Mucosa of stomach (tissue), 1 donor: ENCODE data around the gene G6PD.
A peak's percentile ranks its signal among the peaks of the same experiment; 100 is the strongest.
"Not testable (repeated sequence)": the region's sequence is repeated elsewhere in the genome, so short reads cannot be mapped to it uniquely, and the experiment has no call there.

Source experiments
- H3K27me3 ChIP-seq: one replicate; pipeline ENCODE4 v1.7.0; 2013; ENCODE audit warnings: mild to moderate bottlenecking, low read length; ENCODE audit not compliant: control insufficient read depth, insufficient read depth
- H3K36me3 ChIP-seq: one replicate; pipeline ENCODE4 v1.7.0; 2013; ENCODE audit warnings: low read length; ENCODE audit not compliant: control insufficient read depth, insufficient read depth
- H3K4me1 ChIP-seq: one replicate; pipeline ENCODE4 v1.7.0; 2013; ENCODE audit warnings: mild to moderate bottlenecking, low read length; ENCODE audit not compliant: control insufficient read depth, insufficient read depth
- H3K4me3 ChIP-seq: one replicate; pipeline ENCODE4 v1.7.0; 2013; ENCODE audit warnings: low read length
- H3K9ac ChIP-seq: one replicate; pipeline ENCODE4 v1.7.0; 2013; ENCODE audit warnings: mild to moderate bottlenecking, low read length, moderate library complexity
- H3K9me3 ChIP-seq: one replicate; pipeline ENCODE4 v1.7.0; 2013; ENCODE audit warnings: mild to moderate bottlenecking, low read length, moderate library complexity; ENCODE audit not compliant: control insufficient read depth
- donor health status: Pancreatic carcinoma.

The G6PD gene

DNA sequence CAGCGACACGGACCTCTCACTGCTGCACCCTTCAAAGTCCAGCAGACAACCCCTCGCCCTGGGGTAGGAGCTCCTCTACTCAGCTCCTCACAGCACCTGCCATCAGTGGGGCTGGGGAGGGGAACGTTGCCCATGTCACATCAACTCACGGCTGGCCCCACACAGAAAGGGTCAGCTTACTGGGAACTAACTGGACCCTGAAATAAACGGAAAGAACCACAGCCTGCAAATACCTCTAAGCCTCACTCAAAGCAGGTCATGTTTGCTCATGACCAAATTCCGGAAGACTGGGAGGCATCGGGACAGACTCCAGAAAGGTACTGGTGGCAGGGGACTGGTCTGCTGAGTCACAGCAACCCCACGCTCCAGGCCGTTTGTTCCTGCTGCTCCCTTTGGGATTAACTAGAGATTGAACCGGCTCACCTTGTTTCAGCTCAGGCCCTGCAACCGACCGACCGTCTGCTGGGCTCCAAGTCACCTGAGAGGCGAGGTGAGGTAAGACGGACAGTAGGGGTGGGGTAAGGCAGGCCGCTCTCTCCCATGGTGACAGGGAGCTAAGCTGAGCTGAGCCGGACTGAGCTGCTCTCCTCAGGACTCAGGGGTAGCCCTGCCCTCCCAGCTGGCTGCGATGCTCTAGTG is 5.6 kb downstream of the G6PD start:
- Histone ChIP-seq H3K9ac (peak overlapping the region; percentile 43), H3K27me3 (no peaks in the 10 kb centered on the region), H3K4me1 (peaks cover 27% of the 10 kb centered on the region), H3K4me3 (no peak overlapping the region), H3K36me3 (no peaks in the 10 kb centered on the region), H3K9me3 (no peaks in the 10 kb centered on the region)

DNA sequence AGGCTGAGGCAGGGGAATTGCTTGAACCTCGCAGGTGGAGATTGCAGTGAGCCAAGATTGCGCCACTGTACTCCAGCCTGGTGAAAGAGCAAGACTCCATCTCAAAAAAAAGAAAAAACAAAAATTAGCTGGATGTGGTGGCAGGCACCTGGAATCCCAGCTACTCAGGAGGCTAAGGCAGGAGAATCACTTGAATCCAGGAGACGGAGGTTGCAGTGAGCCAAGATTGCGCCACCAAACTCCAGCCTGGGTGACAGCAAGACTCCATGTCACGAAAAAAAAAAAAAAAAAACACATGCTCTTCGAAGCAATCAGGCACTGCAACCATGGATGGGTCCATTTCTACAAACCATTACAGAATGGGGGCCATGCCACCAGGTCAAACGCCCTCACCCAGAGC is 6.3 kb downstream of the G6PD start:
- H3K9me3 ChIP-seq, H3K36me3 ChIP-seq, H3K4me3 ChIP-seq, H3K27me3 ChIP-seq, H3K9ac ChIP-seq: not testable (repeated sequence)
- peaks cover 27% of the 10 kb centered on the region for H3K4me1 ChIP-seq

DNA sequence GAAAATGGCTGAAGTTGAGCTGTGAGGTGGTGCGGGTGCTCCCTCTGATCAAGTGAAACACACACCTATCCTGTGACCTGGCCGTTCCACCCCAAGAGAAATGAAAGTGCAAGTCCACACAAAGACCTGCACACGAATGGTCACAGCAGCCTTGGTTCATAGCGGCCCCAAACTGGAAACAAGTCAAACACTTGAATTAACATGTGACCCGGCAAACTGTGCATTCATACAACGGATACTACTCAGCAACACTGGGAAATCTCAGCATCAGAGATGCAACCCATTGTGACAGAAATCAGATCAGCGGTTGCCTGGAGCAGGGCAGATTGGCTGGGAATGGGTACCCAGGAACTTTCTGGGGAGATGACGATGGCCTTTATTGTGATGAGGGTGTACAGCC is 7.6 kb downstream of the G6PD start:
- H3K9ac ChIP-seq, result no peak overlapping the region
- H3K27me3 ChIP-seq, result no peaks in the 10 kb centered on the region
- H3K4me3 ChIP-seq, result no peak overlapping the region
- H3K4me1 ChIP-seq, result peaks cover 31% of the 10 kb centered on the region
- no peaks in the 10 kb centered on the region for H3K36me3 ChIP-seq
- no peaks in the 10 kb centered on the region for H3K9me3 ChIP-seq

DNA sequence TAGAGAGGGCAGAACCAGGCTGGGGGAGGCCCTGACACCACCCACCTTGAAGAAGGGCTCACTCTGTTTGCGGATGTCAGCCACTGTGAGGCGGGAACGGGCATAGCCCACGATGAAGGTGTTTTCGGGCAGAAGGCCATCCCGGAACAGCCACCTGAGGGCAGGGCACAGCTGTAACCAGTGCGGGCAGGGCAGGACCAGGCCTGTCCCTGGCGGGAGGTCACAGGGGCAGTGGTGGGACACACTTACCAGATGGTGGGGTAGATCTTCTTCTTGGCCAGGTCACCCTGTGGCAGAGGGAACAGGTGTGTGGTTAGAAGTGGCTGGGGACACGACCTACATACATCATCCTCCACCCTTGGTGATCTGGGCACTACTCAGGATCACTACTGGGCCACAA is 10.8 kb downstream of the G6PD start:
- H3K4me1 ChIP-seq, result peaks cover 8% of the 10 kb centered on the region
- H3K9me3 ChIP-seq, result no peaks in the 10 kb centered on the region
- no peaks in the 10 kb centered on the region for H3K27me3 ChIP-seq
- no peak overlapping the region for H3K9ac ChIP-seq
- H3K4me3 ChIP-seq, result no peak overlapping the region
- H3K36me3 ChIP-seq, result no peaks in the 10 kb centered on the region

DNA sequence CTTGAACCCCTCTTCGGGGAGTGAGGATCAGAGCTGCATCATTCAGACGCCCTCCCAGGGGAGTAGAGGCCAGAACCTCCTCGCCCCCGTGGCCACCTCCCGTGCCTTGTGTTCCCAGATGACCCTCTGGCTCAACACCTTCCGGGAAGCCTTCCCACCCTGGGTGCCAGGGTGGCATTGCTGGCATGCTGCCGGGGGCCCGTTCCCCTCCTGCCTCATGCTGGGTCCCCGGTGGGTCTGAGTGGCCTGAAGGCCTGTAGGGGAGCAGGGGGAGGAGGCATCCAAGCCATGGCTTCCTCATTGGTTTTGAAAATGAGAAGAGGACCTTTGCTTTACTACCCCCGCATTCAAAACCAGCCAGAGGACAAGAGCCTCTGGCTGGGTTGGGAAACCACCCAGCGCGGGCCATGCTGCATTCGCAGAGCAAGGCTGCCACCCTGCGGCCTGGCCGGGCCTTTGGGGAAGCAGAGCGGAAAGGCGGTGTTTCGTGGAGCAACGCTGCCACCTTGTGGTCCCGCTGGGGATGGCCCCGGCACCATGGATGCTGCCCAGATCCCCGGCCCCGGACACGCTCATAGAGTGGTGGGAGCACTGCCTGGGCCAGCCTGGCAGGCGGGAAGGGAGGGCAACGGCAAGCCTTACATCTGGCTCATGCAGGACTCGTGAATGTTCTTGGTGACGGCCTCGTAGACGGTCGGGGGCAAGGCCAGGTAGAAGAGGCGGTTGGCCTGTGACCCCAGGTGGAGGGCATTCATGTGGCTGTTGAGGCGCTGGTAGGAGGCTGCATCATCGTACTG is 11.9 kb downstream of the G6PD start:
- no peaks in the 10 kb centered on the region for H3K27me3 ChIP-seq
- H3K4me1 ChIP-seq, result peaks cover 3% of the 10 kb centered on the region
- H3K36me3 ChIP-seq, result no peaks in the 10 kb centered on the region
- no peak overlapping the region for H3K9ac ChIP-seq
- H3K4me3 ChIP-seq, result no peak overlapping the region
- H3K9me3 ChIP-seq, result no peaks in the 10 kb centered on the region

DNA sequence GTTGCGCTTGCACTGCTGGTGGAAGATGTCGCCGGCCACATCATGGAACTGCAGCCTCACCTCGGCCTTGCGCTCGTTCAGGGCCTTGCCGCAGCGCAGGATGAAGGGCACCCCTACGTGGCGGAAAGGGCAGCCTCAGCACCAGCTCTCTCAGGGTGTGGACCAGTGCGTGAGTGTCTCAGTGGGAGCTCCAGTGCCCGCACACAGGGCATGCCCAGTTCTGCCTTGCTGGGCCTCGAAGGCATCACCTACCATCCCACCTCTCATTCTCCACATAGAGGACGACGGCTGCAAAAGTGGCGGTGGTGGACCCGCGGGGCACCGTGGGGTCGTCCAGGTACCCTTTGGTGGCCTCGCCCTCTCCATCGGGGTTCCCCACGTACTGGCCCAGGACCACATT is 14.0 kb downstream of the G6PD start:
- Histone ChIP-seq H3K9ac (no peak overlapping the region), H3K9me3 (no peaks in the 10 kb centered on the region), H3K4me3 (no peak overlapping the region), H3K36me3 (no peaks in the 10 kb centered on the region), H3K27me3 (no peaks in the 10 kb centered on the region), H3K4me1 (peaks cover 4% of the 10 kb centered on the region)

DNA sequence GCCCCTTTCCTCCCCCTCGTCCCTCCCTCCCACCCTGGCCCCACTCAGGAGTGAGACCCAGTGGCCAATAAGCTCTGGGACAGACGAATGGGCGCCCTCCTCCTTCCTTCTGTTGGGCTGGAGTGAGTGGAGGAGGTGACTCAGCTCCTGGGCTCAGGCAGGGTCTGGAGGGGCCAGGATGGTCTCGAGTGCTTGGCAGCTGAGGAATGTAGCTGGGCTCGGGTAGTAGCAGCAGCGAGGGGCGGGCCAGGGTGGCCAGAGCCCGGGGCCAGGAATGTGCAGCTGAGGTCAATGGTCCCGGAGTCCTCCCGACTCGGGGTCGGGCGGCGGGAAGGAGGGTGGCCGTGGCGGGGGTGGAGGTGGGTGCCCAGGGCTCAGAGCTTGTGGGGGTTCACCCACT is 15.0 kb downstream of the G6PD start:
- Histone ChIP-seq H3K36me3 (no peaks in the 10 kb centered on the region), H3K4me1 (peaks cover 12% of the 10 kb centered on the region), H3K27me3 (no peaks in the 10 kb centered on the region), H3K9me3 (no peaks in the 10 kb centered on the region), H3K9ac (no peak overlapping the region), H3K4me3 (no peak overlapping the region)

DNA sequence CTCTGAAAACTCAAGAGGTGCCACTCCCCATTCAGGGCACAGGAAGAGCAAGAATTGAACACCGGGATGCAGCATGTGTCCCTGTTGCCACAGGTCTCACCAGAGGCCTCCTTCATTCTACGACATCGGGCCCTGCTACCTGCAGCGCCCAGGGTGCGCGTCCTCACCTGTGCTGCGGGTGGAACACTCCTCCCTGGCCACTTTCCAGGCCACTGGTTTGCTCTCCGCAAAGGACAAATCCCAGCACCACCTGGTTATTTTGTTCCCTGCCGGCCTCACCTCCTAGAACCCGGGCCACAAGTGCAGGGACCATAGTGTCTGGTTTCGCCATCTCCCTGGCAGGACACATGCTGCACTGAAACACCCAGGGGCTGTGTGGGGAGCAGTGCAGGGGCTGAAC is 16.4 kb downstream of the G6PD start:
- no peaks in the 10 kb centered on the region for H3K27me3 ChIP-seq
- peaks cover 12% of the 10 kb centered on the region for H3K4me1 ChIP-seq
- H3K4me3 ChIP-seq, result no peak overlapping the region
- H3K36me3 ChIP-seq, result no peaks in the 10 kb centered on the region
- H3K9me3 ChIP-seq, result no peaks in the 10 kb centered on the region
- H3K9ac ChIP-seq, result no peak overlapping the region

DNA sequence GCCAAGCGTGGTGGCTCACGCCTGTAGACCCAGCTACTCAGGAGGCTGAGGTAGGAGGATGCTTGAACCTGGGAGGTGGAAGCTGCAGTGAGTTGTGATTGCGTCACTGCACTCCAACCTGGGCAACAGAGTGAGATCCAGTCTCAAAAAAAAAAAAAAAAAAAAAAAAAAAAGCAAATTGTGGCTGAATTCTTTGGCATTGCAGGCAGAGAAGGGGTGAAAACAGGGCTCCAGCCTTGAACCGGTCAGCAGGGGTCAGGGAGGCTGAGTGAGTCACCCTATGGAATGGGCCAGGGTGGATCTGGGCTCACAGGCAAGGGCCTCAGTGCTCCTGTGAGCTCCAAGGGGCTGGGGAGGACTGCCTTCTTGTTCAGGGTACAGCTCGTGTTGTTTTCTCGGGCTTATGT is 17.4 kb downstream of the G6PD start:
- Histone ChIP-seq H3K9ac (no peak overlapping the region), H3K9me3 (no peaks in the 10 kb centered on the region), H3K4me3 (no peak overlapping the region), H3K36me3 (no peaks in the 10 kb centered on the region), H3K27me3 (no peaks in the 10 kb centered on the region), H3K4me1 (peaks cover 13% of the 10 kb centered on the region)

DNA sequence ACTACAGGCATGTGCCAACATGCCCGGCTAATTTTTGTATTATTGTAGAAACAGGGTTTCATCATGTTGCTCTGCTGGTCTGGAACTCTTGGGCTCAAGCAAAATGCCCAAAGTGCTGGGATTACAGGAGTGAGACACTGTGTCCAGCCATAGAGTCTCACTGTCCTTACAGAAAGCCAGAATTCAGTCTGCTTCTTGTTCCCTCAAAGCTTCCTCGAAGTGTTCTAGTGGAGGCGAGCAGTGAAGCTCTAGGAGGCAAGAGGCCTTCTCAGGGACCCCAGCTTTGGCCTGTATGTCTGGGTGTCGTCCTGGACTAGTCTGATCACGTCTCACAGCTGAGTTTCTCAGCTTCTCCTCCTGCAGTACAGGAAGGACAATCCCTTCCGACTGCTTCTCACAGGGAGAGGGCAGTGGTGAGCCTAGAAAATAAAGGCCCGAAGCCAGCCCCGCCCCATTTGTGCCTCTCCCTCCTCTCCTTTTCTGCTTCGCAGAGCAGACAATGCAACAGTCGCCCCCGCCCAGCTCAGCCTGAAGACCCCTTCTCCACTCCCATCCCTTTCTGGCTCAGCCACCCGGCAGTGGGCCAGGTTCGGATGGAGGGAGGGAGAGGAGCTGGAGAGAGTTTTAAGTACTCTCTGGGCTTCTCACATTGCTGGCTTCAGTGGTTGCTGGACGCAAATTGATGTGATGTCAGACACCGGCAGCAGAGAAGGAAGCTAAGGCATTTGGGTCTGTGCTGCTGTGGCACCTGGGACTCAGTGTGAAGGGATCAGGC is 19.6 kb downstream of the G6PD start:
- H3K4me3 ChIP-seq, result no peak overlapping the region

DNA sequence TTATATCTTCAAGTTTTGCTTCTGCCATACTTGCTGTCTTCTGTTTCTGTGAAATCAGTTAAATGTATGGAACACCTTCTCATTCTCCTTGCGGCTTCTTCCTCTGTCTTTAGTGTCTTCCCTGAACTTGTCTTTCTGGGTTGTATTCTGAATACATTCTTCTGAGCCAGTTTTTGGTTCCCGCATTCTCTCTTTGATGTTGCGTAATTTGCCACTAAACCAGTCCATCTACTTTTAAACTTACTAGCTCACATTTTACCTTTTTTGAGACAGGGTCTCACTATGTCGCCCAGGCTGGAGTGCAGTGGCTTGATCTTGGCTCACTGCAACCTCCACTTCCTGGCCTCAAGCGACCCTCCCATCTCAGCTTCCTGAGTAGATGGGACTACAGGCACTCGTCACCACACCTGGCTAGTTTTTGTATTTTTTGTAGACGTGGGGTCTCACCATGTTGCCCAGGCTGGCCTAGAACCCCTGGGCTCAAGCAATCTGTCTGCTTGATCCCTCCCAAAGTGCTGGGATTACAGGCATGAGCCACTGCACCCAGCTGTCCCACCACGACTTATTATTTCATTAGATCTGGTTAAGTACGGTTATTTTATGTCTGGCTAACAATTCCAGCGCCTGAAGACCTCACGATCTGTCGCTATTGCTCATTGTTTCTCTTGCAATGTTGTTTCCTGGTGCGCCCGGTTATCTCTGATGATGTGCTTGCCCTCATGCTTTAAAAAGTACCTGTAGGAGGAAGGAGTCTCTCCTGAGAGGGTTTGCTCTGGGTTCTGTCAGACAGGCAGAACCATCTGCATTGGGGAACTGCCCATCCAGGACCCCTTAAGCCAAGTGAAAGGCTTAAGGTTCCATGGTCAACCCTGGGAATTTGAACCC is 20.8 kb downstream of the G6PD start:
- Histone ChIP-seq H3K4me3 (no peak overlapping the region), H3K9me3 (no peaks in the 10 kb centered on the region), H3K36me3 (no peaks in the 10 kb centered on the region), H3K9ac (no peak overlapping the region), H3K27me3 (no peaks in the 10 kb centered on the region), H3K4me1 (peaks cover 13% of the 10 kb centered on the region)

More for the DNA sequence above, 19.6 kb downstream of the G6PD start:
- Histone ChIP-seq H3K9me3 (no peaks in the 10 kb centered on the region), H3K27me3 (no peaks in the 10 kb centered on the region), H3K9ac (peak overlapping the region; percentile 64), H3K36me3 (no peaks in the 10 kb centered on the region), H3K4me1 (peaks cover 13% of the 10 kb centered on the region)
